ENCODE data around the gene ARHGAP15. TPM values are rescaled to one million over a fixed set of nuclear protein-coding genes. Genes with fewer than 3 reads are reported as not detected.

Gene ARHGAP15
- total RNA-seq, 4 donors from 2014 or later = 1.2 to 6.0 (median 3.4) TPM

GRCh38 chr2:143808166-143808565, 678.9 kb downstream of the ARHGAP15 start:
- Histone ChIP-seq H3K27me3 (no peaks in the 10 kb centered on the region), H3K27ac (no peak overlapping the region), H3K4me1 (peaks cover 5% of the 10 kb centered on the region), H3K4me3 (no peak overlapping the region), H3K9me3 (no peaks in the 10 kb centered on the region), H3K36me3 (no peaks in the 10 kb centered on the region)
- whole genome bisulfite sequencing = 84% methylated on average over 1 of the region's 1 CpG
- DNase-seq (ENCODE audit: low spot score in 2 of 2) = no peak
- TF ChIP-seq EP300 (IDR thresholded peaks at IDR 0.05) = no peak
- no peak for TF ChIP-seq POLR2A (IDR thresholded peaks at IDR 0.05)
- TF ChIP-seq POLR2AphosphoS5 (IDR thresholded peaks at IDR 0.05) = no peak
- no peak for TF ChIP-seq CTCF (IDR thresholded peaks at IDR 0.05)

DNA sequence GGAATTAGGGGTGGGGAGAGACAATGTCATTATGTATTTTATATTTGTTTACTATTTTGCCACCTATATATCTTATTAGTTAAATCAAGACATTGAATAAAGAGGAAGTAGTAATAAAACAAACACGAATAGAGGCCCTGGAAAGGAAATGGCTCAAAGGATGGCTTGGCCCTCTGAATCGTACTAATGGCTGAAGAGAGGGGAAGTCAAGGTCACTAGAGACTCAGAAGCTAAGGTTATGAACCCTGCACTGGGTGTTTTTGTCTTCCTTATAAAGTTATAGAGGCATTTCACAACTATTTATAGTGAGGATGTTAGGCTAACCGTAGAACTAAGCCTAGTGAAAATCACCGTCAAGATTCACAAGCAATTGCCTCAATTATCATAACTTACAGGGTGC, 685.9 kb downstream of the ARHGAP15 start:
- WGBS = 63% methylated on average over 4 of the region's 4 CpGs
- Histone ChIP-seq H3K9me3 (no peaks in the 10 kb centered on the region), H3K27me3 (no peaks in the 10 kb centered on the region), H3K36me3 (no peaks in the 10 kb centered on the region), H3K4me1 (no peaks in the 10 kb centered on the region), H3K27ac (no peak overlapping the region), H3K4me3 (no peak overlapping the region)
- TF ChIP-seq POLR2A (IDR thresholded peaks at IDR 0.05) (no peak), POLR2AphosphoS5 (IDR thresholded peaks at IDR 0.05) (no peak), EP300 (IDR thresholded peaks at IDR 0.05) (no peak), CTCF (IDR thresholded peaks at IDR 0.05) (no peak)
- DNase-seq (ENCODE audit: low spot score in 2 of 2) = no peak

GRCh38 chr2:143816916-143817315, 687.7 kb downstream of the ARHGAP15 start:
- Histone ChIP-seq H3K4me3 (no peak overlapping the region), H3K36me3 (no peaks in the 10 kb centered on the region), H3K27me3 (no peaks in the 10 kb centered on the region), H3K4me1 (no peaks in the 10 kb centered on the region), H3K9me3 (no peaks in the 10 kb centered on the region), H3K27ac (no peak overlapping the region)
- 64% methylated on average over 3 of the region's 3 CpGs for WGBS
- TF ChIP-seq EP300 (IDR thresholded peaks at IDR 0.05) (no peak), POLR2A (IDR thresholded peaks at IDR 0.05) (no peak), POLR2AphosphoS5 (IDR thresholded peaks at IDR 0.05) (no peak), CTCF (IDR thresholded peaks at IDR 0.05) (no peak)
- no peak for DNase-seq (ENCODE audit: low spot score in 2 of 2)

All from suprapubic skin (tissue), 4 donors.